Measurements from ENCODE around the gene WASHC4. TPM values are rescaled to one million over a fixed set of nuclear protein-coding genes. Genes with fewer than 3 reads are reported as not detected.
A peak's percentile ranks its signal among the peaks of the same experiment; 100 is the strongest.

Gene WASHC4
- total RNA-seq, 4 donors from 2014 or later: 18.0 to 70.3 (median 44.3) TPM

DNA sequence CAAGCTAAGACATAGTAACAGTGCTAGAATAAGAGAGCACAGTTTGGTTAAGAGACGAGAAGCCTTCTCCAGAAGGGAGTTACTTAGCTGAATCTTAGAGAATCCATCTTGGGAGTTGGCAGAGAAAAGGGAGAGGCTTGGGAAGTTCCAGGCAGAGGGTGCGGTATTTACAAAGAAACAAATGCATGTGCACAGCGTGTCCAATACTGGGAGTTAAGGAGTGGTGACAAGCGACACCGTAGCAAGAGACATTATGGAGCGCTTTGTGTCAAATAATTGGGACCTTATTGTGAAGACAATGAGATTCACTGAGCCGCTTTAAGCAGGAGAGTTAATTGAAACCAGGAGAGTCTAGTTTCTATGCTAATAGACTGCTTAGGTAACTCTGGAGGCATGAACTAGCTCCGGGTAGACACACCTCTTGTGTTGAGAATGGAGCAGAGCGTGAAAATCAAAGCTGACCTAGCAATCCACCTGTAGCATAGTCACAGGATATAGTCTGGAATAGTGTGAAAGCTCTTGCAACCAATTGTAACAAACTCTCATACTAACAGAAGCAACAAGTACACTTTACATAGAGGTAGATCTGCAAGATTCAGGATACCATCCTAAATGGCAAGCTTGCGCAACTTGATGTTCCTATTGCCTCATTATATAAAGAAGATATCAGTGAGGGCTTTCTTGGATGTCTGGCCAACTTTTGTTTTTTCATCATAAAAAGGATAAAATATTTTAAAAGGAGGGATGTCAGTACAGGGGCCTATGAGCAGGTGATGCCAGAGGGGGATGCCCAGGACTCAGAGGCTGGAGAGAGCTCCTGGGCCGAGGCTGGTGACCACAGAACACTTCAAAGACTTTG is 28.6 kb upstream of the WASHC4 start:
- H3K27me3 ChIP-seq: peaks cover 5% of the 10 kb centered on the region
- H3K36me3 ChIP-seq: no peaks in the 10 kb centered on the region
- TF ChIP-seq POLR2A (IDR thresholded peaks at IDR 0.05): no peak
- TF ChIP-seq, protein P1, sequence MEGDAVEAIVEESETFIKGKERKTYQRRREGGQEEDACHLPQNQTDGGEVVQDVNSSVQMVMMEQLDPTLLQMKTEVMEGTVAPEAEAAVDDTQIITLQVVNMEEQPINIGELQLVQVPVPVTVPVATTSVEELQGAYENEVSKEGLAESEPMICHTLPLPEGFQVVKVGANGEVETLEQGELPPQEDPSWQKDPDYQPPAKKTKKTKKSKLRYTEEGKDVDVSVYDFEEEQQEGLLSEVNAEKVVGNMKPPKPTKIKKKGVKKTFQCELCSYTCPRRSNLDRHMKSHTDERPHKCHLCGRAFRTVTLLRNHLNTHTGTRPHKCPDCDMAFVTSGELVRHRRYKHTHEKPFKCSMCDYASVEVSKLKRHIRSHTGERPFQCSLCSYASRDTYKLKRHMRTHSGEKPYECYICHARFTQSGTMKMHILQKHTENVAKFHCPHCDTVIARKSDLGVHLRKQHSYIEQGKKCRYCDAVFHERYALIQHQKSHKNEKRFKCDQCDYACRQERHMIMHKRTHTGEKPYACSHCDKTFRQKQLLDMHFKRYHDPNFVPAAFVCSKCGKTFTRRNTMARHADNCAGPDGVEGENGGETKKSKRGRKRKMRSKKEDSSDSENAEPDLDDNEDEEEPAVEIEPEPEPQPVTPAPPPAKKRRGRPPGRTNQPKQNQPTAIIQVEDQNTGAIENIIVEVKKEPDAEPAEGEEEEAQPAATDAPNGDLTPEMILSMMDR (IDR thresholded peaks at IDR 0.05): no peak
- TF ChIP-seq EP300 (IDR thresholded peaks at IDR 0.05; ENCODE audit: low read depth): no peak
- no peak for TF ChIP-seq POLR2AphosphoS5 (IDR thresholded peaks at IDR 0.05)
- H3K4me3 ChIP-seq: no peak overlapping the region
- H3K9me3 ChIP-seq: no peaks in the 10 kb centered on the region
- intact Hi-C loops (cut with DNase I; ENCODE audit: low total_unique reads) (no loop called here), in situ Hi-C loops (cut with MboI; ENCODE audit: low pct_ligation_motif_present in 1 of 4, low pct_unique_long_range_greater_than_20kb in 1 of 4, low sequenced_read_pairs in 3 of 4) (no loop called here)
- no peak for DNase-seq
- WGBS, 2 donors (ENCODE audit: low coverage in 1 of 2): 85 to 90% methylated on average over 5 to 11 of the region's 11 CpGs
- no peak overlapping the region for H3K27ac ChIP-seq
- H3K4me1 ChIP-seq: peaks cover 0 to 10% (median 3%) of the 10 kb centered on the region in 4 donors

GRCh38 chr12:105083031-105083430 is 24.5 kb upstream of the WASHC4 start:
- in situ Hi-C loops (cut with MboI; ENCODE audit: low pct_ligation_motif_present in 1 of 4, low pct_unique_long_range_greater_than_20kb in 1 of 4, low sequenced_read_pairs in 3 of 4) (no loop called here), intact Hi-C loops (cut with DNase I; ENCODE audit: low total_unique reads) (no loop called here)
- peak overlapping the region in 1 of 4 donors; percentile 48 for H3K27ac ChIP-seq
- H3K27me3 ChIP-seq: peaks cover 7% of the 10 kb centered on the region
- no peaks in the 10 kb centered on the region for H3K9me3 ChIP-seq
- no peak for TF ChIP-seq POLR2A (IDR thresholded peaks at IDR 0.05)
- TF ChIP-seq, protein P1 (IDR thresholded peaks at IDR 0.05): no peak
- no peak for TF ChIP-seq EP300 (IDR thresholded peaks at IDR 0.05; ENCODE audit: low read depth)
- TF ChIP-seq POLR2AphosphoS5 (IDR thresholded peaks at IDR 0.05): no peak
- peaks cover 0 to 15% (median 6%) of the 10 kb centered on the region in 4 donors for H3K4me1 ChIP-seq
- no peaks in the 10 kb centered on the region for H3K36me3 ChIP-seq
- DNase-seq: no peak
- H3K4me3 ChIP-seq: peak overlapping the region in 2 of 4 donors; percentile 47 to 54
- 68 to 75% methylated on average over 2 to 5 of the region's 5 CpGs for WGBS, 2 donors (ENCODE audit: low coverage in 1 of 2)

GRCh38 chr12:105083551-105084105 is 23.9 kb upstream of the WASHC4 start:
- intact Hi-C loops (cut with DNase I; ENCODE audit: low total_unique reads): no loop called here
- H3K27ac ChIP-seq: peak overlapping the region; percentile 48 to 74 (median 61)
- H3K9me3 ChIP-seq: no peaks in the 10 kb centered on the region
- H3K4me1 ChIP-seq: peaks cover 0 to 15% (median 6%) of the 10 kb centered on the region in 4 donors
- H3K36me3 ChIP-seq: no peaks in the 10 kb centered on the region
- WGBS, 2 donors (ENCODE audit: low coverage in 1 of 2): 23 to 45% methylated on average over 4 to 18 of the region's 18 CpGs
- peak overlapping the region; percentile 28 to 54 (median 46) for H3K4me3 ChIP-seq
- peaks cover 7% of the 10 kb centered on the region for H3K27me3 ChIP-seq
- TF ChIP-seq EP300 (IDR thresholded peaks at IDR 0.05; ENCODE audit: low read depth): no peak
- TF ChIP-seq, protein P1 (IDR thresholded peaks at IDR 0.05): peak in 2 of 5 experiments; percentile 13 to 16
- peak; percentile 48 for DNase-seq
- in situ Hi-C loops (cut with MboI; ENCODE audit: low pct_ligation_motif_present in 1 of 4, low pct_unique_long_range_greater_than_20kb in 1 of 4, low sequenced_read_pairs in 3 of 4): no loop called here

All from transverse colon (tissue), 4 donors.